AG09319 (cell line): Measurements from ENCODE around the gene MEGF10.

ENCODE experiments used
- DNase-seq: peaks from one replicate; pipeline ENCODE4 v3.0.0-alpha.2; 2010; ENCODE audit warnings: low read depth; ENCODE audit errors: extremely low read depth
- TF ChIP-seq, protein P1 (sequence below): IDR thresholded peaks from 2 replicates; pipeline ENCODE4 v1.5.1; 2011; ENCODE audit warnings: low read depth, mild to moderate bottlenecking, inconsistent platforms, low read length, moderate library complexity

The MEGF10 gene

DNA sequence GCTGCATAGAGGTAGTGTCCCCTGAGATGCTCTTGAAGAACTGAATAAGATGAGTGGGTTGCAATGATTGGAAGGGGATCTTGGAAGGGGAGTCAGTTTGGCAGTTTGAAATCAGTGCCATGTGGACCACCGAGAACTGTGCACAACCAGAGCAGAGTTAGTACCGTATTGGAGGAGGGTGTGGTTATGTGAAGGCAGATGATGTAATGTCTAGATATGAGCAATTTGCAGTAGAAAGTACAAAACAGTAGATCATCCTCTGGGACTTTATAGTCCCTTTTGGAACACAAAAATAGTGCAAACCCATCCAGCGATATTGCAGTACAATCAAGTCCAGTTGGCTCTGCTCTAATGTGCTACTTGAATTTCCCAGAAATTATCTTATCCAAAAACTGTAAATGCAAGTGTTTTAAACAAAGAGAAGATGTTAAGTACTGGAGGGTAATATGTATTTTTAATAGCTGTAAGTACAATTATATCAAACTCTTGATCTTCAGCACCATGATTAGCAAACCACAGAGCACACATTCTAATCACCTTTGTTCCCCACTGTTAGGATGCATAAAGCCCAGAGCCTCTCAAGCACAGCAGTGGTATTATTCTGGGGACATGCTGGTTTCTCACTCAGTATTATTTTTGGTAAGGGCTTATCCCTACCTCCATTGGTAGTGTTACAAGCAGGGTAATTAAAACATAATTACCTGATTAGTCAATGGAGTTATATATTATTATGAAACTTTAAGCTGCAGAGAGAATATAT lies 41.5 kb downstream of the MEGF10 start:
- no peak for DNase-seq
- TF ChIP-seq, protein P1, sequence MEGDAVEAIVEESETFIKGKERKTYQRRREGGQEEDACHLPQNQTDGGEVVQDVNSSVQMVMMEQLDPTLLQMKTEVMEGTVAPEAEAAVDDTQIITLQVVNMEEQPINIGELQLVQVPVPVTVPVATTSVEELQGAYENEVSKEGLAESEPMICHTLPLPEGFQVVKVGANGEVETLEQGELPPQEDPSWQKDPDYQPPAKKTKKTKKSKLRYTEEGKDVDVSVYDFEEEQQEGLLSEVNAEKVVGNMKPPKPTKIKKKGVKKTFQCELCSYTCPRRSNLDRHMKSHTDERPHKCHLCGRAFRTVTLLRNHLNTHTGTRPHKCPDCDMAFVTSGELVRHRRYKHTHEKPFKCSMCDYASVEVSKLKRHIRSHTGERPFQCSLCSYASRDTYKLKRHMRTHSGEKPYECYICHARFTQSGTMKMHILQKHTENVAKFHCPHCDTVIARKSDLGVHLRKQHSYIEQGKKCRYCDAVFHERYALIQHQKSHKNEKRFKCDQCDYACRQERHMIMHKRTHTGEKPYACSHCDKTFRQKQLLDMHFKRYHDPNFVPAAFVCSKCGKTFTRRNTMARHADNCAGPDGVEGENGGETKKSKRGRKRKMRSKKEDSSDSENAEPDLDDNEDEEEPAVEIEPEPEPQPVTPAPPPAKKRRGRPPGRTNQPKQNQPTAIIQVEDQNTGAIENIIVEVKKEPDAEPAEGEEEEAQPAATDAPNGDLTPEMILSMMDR, result no peak

DNA sequence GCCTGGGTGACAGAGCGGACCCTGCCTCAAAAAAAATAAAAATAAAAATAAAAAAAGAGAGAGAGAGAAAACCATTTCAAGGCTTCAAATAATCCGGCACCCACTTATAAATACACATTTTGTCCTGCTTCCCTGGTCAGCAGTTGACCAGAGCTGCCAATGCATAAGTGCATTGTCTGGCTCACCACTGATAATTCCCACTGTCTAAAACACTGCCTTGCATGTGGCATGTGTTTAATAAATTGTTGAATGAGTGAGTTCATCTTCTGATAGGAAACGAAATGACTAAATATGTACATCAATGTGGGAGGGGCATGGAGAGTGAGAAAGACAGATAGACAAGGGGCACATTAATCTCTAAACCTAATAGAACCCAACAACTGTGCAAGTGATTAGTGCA lies 42.9 kb downstream of the MEGF10 start:
- TF ChIP-seq, protein P1, result no peak

DNA sequence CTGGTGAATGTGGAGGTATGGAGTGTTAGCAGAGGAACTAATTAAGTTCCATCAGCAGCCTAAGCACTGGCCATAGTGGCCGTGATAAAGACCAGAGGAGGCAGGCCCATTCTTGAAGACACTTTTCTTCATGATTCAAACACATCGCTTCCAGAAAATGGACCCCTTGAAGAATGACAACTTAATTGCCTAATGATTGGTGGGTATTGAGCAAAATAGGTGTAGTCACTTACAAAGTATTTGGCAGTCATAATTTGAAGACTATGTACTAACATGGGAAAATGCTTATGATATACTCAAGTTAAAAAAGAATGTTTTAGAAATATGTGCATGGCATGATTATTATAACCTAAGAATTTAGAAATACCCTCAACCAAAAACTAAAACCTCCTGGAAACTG lies 44.8 kb downstream of the MEGF10 start:
- TF ChIP-seq, protein P1, result no peak
- DNase-seq, result no peak

More for the DNA sequence above, 42.9 kb downstream of the MEGF10 start:
- no peak for DNase-seq

DNA sequence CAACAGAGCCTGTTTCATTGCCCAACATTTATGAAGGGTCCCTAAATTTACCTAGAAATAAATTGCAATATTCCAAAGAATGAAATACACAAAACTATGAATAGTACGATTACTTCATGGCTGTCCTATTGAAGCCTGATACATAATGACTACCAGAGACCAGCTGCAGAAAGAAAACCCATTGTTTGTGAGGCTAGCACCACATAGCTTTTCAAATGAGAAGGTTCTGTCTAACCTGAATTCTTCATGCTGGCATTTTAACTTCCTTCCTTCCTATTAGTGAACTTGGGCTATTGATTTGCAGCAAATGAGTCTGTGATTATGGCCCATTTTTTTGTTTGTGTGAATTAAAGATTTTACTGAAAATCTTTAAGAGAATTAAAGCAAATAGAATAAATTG lies 47.3 kb downstream of the MEGF10 start:
- no peak for DNase-seq
- TF ChIP-seq, protein P1, result no peak

DNA sequence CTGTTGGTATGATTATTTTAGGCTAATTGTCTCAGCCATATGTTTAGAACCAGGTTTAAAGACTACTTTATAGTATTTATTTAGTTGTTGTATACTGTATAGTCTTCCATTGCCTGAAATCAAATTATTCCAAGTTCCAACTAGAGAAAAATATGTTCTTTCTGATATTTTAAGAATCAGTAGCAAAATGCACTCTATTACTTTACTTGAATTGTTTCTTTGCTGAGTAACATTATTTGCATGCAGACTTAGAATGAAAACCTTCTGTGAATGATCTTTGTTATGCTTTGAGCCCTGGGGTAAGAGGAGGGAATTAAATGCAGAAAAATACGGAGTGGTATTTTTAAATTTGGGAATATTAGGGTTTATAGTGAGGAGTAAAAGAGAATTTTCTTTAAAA lies 47.9 kb downstream of the MEGF10 start:
- TF ChIP-seq, protein P1, result no peak
- DNase-seq, result no peak

DNA sequence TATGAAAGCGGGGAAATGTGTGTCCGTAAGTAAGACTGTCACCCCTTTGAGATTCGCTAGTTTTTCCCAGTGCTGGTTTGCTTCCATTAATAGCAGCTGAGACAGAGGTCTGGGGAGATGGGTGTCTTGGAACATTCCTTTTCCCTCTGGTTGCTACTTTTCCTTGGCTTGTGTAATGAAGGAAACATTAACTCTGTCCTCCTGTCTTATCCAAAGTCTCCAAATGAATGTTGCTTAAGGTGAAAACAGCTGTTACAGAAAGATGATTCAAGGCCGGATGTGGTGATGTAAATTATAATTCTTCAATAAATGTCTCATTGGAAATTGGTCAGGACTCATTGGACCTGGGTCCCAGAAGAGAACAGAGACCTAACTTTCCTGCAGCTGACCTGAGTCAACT lies 50.0 kb downstream of the MEGF10 start:
- TF ChIP-seq, protein P1, result no peak
- no peak for DNase-seq

DNA sequence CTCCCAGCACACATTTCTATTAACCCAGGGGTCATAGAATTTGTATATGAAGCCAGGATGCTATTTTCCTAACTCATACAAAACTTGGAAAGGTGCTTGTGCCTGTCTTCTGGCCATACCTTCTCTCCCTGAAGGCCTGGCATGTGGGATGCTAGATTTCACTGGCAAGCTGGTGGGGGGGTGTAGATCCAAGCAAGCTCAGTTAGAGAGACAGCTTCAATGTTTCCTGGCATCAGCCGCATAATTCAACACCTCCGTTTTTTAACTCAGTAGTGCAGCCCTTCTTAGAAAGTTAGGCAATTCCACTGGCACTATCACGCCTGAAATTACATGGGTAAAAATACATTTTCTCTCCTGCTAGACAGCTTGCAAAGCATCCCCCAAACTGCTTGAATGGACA lies 51.8 kb downstream of the MEGF10 start:
- TF ChIP-seq, protein P1, result no peak
- no peak for DNase-seq
